Measurements from ENCODE around the gene TBC1D2B. TPM values are rescaled to one million over a fixed set of nuclear protein-coding genes. Genes with fewer than 3 reads are reported as not detected.
A peak's percentile ranks its signal among the peaks of the same experiment; 100 is the strongest.

TBC1D2B gene
- total and polyA plus RNA-seq, 2 of the 4 experiments (the other 2 are of a cell fraction), result 17.7 to 28.3 TPM

GRCh38 chr15:78092261-78093041 lies 14.9 kb upstream of the TBC1D2B start, which contains the start of gene SH2D7:
Gene SH2D7, plus strand, starts transcription at chr15:78092561. Its CDS starts 24 bp downstream, at chr15:78092585.
- Histone ChIP-seq H3K36me3 (ENCODE audit: control insufficient read depth, insufficient read depth, low read length) (no peaks in the 10 kb centered on the region), H4K8ac (ENCODE audit: low read depth in 2 of 2, low read length in 2 of 2) (no peak within 1 kb of the TSS), H2AFZ (replicated peaks; ENCODE audit: low read length, poor library complexity) (peak within 1 kb of the TSS; percentile 3), H2BK5ac (ENCODE audit: low read depth, low read length, poor library complexity, severe bottlenecking) (peak within 1 kb of the TSS; percentile 20), H4K5ac (ENCODE audit: low read depth, low read length) (peak within 1 kb of the TSS; percentile 16; the same call in 1 of the 2 replicates), H3K79me1 (ENCODE audit: low read depth in 1 of 2, low read length in 2 of 2) (no peaks in the 10 kb centered on the region), H2BK120ac (ENCODE audit: low read depth, low read length) (peak within 1 kb of the TSS; percentile 32), H3K27ac (ENCODE audit: insufficient read depth, low read length) (peak within 1 kb of the TSS; percentile 9; the same call in 1 of the 2 replicates), H3K4ac (ENCODE audit: low read depth, low read length) (peak within 1 kb of the TSS; percentile 36), H3K9ac (ENCODE audit: low read depth, low read length) (no peak within 1 kb of the TSS), H3K56ac (ENCODE audit: extremely low read depth, insufficient read depth, low read length) (no peak within 1 kb of the TSS), H2BK20ac (ENCODE audit: low read depth, low read length) (peak within 1 kb of the TSS; percentile 29; the same call in 1 of the 2 replicates), H3K23ac (ENCODE audit: low read depth, low read length) (peak within 1 kb of the TSS; percentile 16; the same call in 1 of the 2 replicates), H3K4me2 (ENCODE audit: low read depth, low read length) (peak within 1 kb of the TSS; percentile 21; the same call in 1 of the 2 replicates), H4K91ac (ENCODE audit: insufficient read depth, low read depth, low read length) (peak within 1 kb of the TSS; percentile 35; the same call in 1 of the 2 replicates), H3K9me3 (ENCODE audit: control insufficient read depth, insufficient read depth, low read length) (no peaks in the 10 kb centered on the region), H3K18ac (ENCODE audit: low read depth, low read length) (peak within 1 kb of the TSS; percentile 57), H2AK5ac (ENCODE audit: low read depth, low read length) (peak within 1 kb of the TSS; percentile 66), H4K20me1 (ENCODE audit: insufficient read depth, low read length) (peaks cover 17% of the 10 kb centered on the region), H2BK15ac (ENCODE audit: low read depth, low read length) (peak within 1 kb of the TSS; percentile 66; the same call in 1 of the 3 replicates), H3K4me1 (ENCODE audit: control insufficient read depth, insufficient read depth, low read length) (peaks cover 23% of the 10 kb centered on the region), H3K27me3 (ENCODE audit: control insufficient read depth, insufficient read depth, low read length) (peaks cover 22% of the 10 kb centered on the region), H3K14ac (replicated peaks; ENCODE audit: low read depth, low read length) (peak within 1 kb of the TSS; percentile 37; the same call in 1 of the 2 replicates), H3K9me1 (ENCODE audit: insufficient read depth, low read length) (peaks cover 16% of the 10 kb centered on the region), H2AK9ac (replicated peaks; ENCODE audit: low read depth, low read length, poor library complexity) (peak within 1 kb of the TSS; percentile 25), H3K4me3 (ENCODE audit: insufficient read depth, low read depth, low read length) (no peak within 1 kb of the TSS)
- intact Hi-C loops (cut with micrococcal nuclease) (loop anchor here (5.0 kb wide), 1 partner anchor 85 kb away; no protein-coding TSS in a partner anchor), in situ Hi-C loops (cut with MboI; ENCODE audit: low sequenced_read_pairs) (no loop called here), dilution Hi-C loops (cut with HindIII; ENCODE audit: low sequenced_read_pairs, unreplicated experiment) (no loop called here)
- no TSS peak for BruUV-seq (replicated peaks)
- WGBS, 2 experiments (ENCODE audit: extremely low coverage in 2 of 2, insufficient read length in 1 of 2), result 78% methylated on average over 3 of the region's 11 CpGs; no CpG with 5 or more reads in 1 of the 2 experiments
- POLR2A ChIA-PET (ENCODE audit: unreplicated experiment), result no interaction called here
- TF ChIP-seq FOS (IDR thresholded peaks at IDR 0.05; ENCODE audit: low read depth, low read length), result no peak
- TF ChIP-seq NFE2L2 (IDR thresholded peaks at IDR 0.05; ENCODE audit: low read depth, low read length), result no peak
- TF ChIP-seq CHD1 (IDR thresholded peaks at IDR 0.05; ENCODE audit: low read depth, low read length), result no peak
- no peak for TF ChIP-seq RFX5 (IDR thresholded peaks at IDR 0.05; ENCODE audit: low read depth, low read length)
- TF ChIP-seq MXI1 (IDR thresholded peaks at IDR 0.05; ENCODE audit: borderline replicate concordance, low read depth, low read length), result no peak
- no peak for TF ChIP-seq BHLHE40 (IDR thresholded peaks at IDR 0.05; ENCODE audit: low read depth, low read length)
- no peak for TF ChIP-seq POLR2A (IDR thresholded peaks at IDR 0.05; ENCODE audit: low read depth, low read length)
- no peak for TF ChIP-seq RAD21 (IDR thresholded peaks at IDR 0.05; ENCODE audit: low read length)
- TF ChIP-seq MAZ (IDR thresholded peaks at IDR 0.05; ENCODE audit: borderline replicate concordance, low read depth, low read length), result no peak
- TF ChIP-seq CEBPB (IDR thresholded peaks at IDR 0.05; ENCODE audit: low read depth, low read length), result no peak
- TF ChIP-seq CTCF (conservative IDR thresholded peaks at IDR 0.05; ENCODE audit: low read depth, low read length), result no peak
- DNase-seq (no peak), ATAC-seq (ENCODE audit: low read depth) (no peak)
- CTCF ChIA-PET, result interaction anchor here (1.8 to 2.5 kb wide), 2 partner anchors 10 to 16 kb away, joined by 7 to 10 read pairs; no protein-coding TSS in a partner anchor

Data from IMR-90 (cell line).